KMS-11 (cell line): ENCODE data around the gene LGALS12.

Source experiments
- H2AFZ ChIP-seq: fragments of 200-600 bp; sonication (generic); 2 replicates; pipeline ENCODE4 v1.6.1; 2016; ENCODE audit warnings: antibody characterized with exemption, mixed run types, low read depth
- H3K27ac ChIP-seq: fragments of 200-600 bp; sonication (generic); 2 replicates; pipeline ENCODE4 v1.6.1; 2016; ENCODE audit warnings: mild to moderate bottlenecking, mixed run types
- H3K27me3 ChIP-seq: fragments of 200-600 bp; sonication (generic); 2 replicates; pipeline ENCODE4 v1.6.1; 2017; ENCODE audit warnings: mild to moderate bottlenecking, low read depth, mixed run types, moderate library complexity; ENCODE audit not compliant: insufficient read depth
- H3K36me3 ChIP-seq: fragments of 200-600 bp; sonication (generic); 2 replicates; pipeline ENCODE4 v1.6.1; 2017; ENCODE audit warnings: mild to moderate bottlenecking, mixed run types; ENCODE audit not compliant: insufficient read depth
- H3K4me1 ChIP-seq: fragments of 200-600 bp; sonication (generic); 2 replicates; pipeline ENCODE4 v1.6.1; 2016; ENCODE audit warnings: mild to moderate bottlenecking, low read depth, mixed run types; ENCODE audit not compliant: poor library complexity, severe bottlenecking
- H3K4me2 ChIP-seq: fragments of 200-600 bp; sonication (generic); 2 replicates; pipeline ENCODE4 v1.7.0; 2016; ENCODE audit warnings: mild to moderate bottlenecking, mixed run types
- H3K4me3 ChIP-seq: fragments of 200-600 bp; sonication (generic); IDR thresholded peaks from 2 replicates; pipeline ENCODE4 v1.6.1; 2017; ENCODE audit warnings: low read depth, low read length, mixed read lengths; ENCODE audit not compliant: insufficient read depth
- H3K79me2 ChIP-seq: fragments of 200-600 bp; sonication (generic); 2 replicates; pipeline ENCODE4 v1.6.1; 2016; ENCODE audit warnings: low read depth, mixed run types; ENCODE audit not compliant: insufficient read depth
- H3K9ac ChIP-seq: fragments of 200-600 bp; sonication (generic); 2 replicates; pipeline ENCODE4 v1.6.1; 2016; ENCODE audit warnings: mild to moderate bottlenecking, mixed run types
- H4K20me1 ChIP-seq: fragments of 200-600 bp; sonication (generic); 2 replicates; pipeline ENCODE4 v1.6.1; 2016; ENCODE audit warnings: mild to moderate bottlenecking, mixed run types; ENCODE audit not compliant: insufficient read depth
- TF ChIP-seq, protein P1 (sequence below): fragments of 200-600 bp; sonication (generic); conservative IDR thresholded peaks from 2 replicates; pipeline ENCODE4 v1.6.1; 2017; ENCODE audit warnings: low read depth, mild to moderate bottlenecking, antibody characterized with exemption, low read length, moderate library complexity, mixed read lengths

The LGALS12 gene

DNA sequence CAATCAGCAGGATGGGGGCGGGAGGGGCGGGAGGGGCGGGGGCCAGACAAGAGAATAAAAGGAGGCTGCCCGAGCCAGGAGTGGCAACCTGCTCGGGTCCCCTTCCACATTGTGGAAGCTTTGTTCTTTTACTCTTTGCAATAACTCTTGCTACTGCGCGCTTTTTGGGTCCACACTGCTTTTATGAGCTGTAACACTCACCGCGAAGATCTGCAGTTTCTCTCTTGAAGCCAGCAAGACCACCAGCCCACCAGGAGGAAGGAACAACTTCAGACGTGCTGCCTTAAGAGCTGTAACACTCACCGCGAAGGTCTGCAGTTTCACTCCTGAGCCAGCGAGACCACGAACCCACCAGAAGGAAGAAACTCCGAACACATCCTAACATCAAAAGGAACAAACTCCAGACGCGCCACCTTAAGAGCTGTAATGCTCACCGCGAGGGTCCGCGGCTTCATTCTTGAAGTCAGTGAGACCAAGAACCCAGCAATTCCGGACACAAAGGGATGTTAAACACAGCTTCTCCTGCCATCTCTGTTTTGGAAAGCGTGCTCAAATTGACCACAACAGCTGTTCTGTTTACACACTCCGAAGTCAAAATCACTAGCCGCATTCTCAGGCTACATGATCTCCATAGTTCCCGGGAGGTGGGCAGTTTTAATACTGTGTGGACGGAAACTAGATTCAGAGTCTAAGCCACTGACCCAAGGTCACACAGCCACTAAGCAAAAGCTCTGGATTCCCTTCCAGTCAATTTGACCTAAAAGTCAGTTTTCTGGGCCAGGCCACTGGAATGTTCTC, 45.4 kb downstream of the LGALS12 start:
- Histone ChIP-seq H3K4me3 (no peak overlapping the region), H3K4me1 (peaks cover 21% of the 10 kb centered on the region), H3K4me2 (no peak overlapping the region), H3K79me2 (no peaks in the 10 kb centered on the region), H3K27me3 (no peaks in the 10 kb centered on the region), H4K20me1 (no peaks in the 10 kb centered on the region), H3K36me3 (no peaks in the 10 kb centered on the region), H3K9ac (no peak overlapping the region), H2AFZ (no peak overlapping the region), H3K27ac (no peak overlapping the region)
- TF ChIP-seq, protein P1, sequence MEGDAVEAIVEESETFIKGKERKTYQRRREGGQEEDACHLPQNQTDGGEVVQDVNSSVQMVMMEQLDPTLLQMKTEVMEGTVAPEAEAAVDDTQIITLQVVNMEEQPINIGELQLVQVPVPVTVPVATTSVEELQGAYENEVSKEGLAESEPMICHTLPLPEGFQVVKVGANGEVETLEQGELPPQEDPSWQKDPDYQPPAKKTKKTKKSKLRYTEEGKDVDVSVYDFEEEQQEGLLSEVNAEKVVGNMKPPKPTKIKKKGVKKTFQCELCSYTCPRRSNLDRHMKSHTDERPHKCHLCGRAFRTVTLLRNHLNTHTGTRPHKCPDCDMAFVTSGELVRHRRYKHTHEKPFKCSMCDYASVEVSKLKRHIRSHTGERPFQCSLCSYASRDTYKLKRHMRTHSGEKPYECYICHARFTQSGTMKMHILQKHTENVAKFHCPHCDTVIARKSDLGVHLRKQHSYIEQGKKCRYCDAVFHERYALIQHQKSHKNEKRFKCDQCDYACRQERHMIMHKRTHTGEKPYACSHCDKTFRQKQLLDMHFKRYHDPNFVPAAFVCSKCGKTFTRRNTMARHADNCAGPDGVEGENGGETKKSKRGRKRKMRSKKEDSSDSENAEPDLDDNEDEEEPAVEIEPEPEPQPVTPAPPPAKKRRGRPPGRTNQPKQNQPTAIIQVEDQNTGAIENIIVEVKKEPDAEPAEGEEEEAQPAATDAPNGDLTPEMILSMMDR = no peak

DNA sequence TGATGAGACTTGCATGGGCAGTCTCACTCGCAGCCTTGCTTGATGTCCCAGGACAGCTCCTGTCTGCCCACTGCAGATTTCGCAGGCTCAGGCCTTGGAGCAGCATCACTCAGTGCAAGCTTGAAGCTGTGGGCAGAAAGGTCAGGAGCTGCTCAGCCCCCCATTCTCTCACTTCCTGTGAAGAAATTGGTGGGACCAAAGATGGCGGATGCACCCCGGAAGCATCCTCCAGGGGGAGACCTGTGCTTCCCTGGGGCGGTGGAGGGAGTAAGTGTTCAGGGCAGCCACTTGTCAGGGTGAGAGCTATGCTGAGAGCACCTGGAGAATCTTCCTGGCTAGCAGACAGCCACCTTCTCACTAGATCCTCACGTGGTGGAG, 46.0 kb downstream of the LGALS12 start:
- Histone ChIP-seq H3K4me1 (peaks cover 21% of the 10 kb centered on the region), H3K36me3 (no peaks in the 10 kb centered on the region), H3K79me2 (no peaks in the 10 kb centered on the region), H3K9ac (no peak overlapping the region), H2AFZ (no peak overlapping the region), H3K27me3 (no peaks in the 10 kb centered on the region), H3K4me3 (no peak overlapping the region), H4K20me1 (no peaks in the 10 kb centered on the region), H3K4me2 (no peak overlapping the region), H3K27ac (no peak overlapping the region)
- TF ChIP-seq, protein P1 = no peak

DNA sequence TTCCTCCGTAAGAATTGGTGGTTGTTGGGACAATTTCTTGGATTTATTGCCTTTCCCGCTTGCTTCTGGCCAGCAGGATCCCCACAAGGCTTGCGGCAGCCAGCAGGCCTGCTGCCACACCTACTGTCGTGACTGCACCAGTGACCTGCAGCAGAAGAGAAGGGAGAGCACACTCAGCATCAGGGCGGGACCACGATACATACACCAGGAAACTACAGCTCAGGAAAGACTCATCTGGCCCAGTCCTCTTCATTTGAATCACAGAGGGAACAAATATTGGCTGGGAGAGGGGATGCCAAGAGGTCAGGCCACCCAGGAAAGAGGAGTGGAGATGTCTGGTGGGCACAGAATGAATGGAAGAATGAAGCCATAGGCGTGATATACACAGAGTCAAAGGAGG, 47.0 kb downstream of the LGALS12 start:
- Histone ChIP-seq H3K79me2 (no peaks in the 10 kb centered on the region), H3K4me1 (peaks cover 21% of the 10 kb centered on the region), H3K27me3 (no peaks in the 10 kb centered on the region), H3K9ac (no peak overlapping the region), H4K20me1 (no peaks in the 10 kb centered on the region), H3K4me2 (no peak overlapping the region), H3K27ac (no peak overlapping the region), H2AFZ (no peak overlapping the region), H3K36me3 (no peaks in the 10 kb centered on the region), H3K4me3 (no peak overlapping the region)
- TF ChIP-seq, protein P1 = no peak

DNA sequence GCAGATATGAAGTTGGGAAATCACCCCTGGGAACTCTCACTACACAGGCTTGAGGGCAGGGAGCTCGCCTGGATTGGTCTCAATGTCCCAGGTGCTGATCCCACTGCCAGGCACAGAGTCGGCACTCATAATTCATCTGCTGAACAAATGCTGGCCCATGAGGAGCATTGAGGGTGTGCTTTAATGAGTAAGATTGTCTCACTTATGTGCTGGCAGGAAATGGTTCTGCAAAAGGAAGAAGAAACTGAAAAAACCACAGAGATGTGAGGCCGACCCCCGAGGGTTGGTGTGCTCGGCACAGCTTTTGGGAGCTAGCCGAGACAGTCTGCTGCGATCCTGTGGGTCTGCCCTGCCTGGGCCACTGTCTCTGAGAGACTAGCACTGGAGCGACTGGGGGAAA, 47.9 kb downstream of the LGALS12 start:
- TF ChIP-seq, protein P1 = no peak
- Histone ChIP-seq H3K27ac (no peak overlapping the region), H3K4me1 (peaks cover 21% of the 10 kb centered on the region), H4K20me1 (no peaks in the 10 kb centered on the region), H3K36me3 (no peaks in the 10 kb centered on the region), H3K4me2 (peak overlapping the region; percentile 45; the same call in 1 of the 2 replicates), H3K9ac (no peak overlapping the region; the same call in 1 of the 2 replicates), H3K79me2 (no peaks in the 10 kb centered on the region), H3K4me3 (no peak overlapping the region), H3K27me3 (no peaks in the 10 kb centered on the region), H2AFZ (peak overlapping the region; percentile 39)
